HEK293 (cell line): ENCODE results near the gene DIP2B.

ENCODE experiments used
- CTCF ChIP-seq: fragments of 450-650 bp; formaldehyde crosslinking; IDR thresholded peaks from 2 replicates; pipeline ENCODE4 v1.5.1; 2016; ENCODE audit warnings: missing biosample characterization, missing genetic modification characterization
- KLF17 ChIP-seq: fragments of 450-650 bp; formaldehyde crosslinking; IDR thresholded peaks from 2 replicates; pipeline ENCODE4 v1.5.1; 2016; ENCODE audit warnings: missing biosample characterization, missing genetic modification characterization
- ZBTB44 ChIP-seq: fragments of 450-650 bp; IDR thresholded peaks from 2 replicates; pipeline ENCODE4 v1.5.1; 2018; ENCODE audit warnings: missing biosample characterization, mild to moderate bottlenecking, missing genetic modification characterization
- ZNF175 ChIP-seq: fragments of 450-650 bp; formaldehyde crosslinking; IDR thresholded peaks from 2 replicates; pipeline ENCODE4 v1.5.1; 2016; ENCODE audit warnings: missing biosample characterization, missing genetic modification characterization
- ZNF449 ChIP-seq: fragments of 450-650 bp; formaldehyde crosslinking; IDR thresholded peaks from 2 replicates; pipeline ENCODE4 v1.5.1; 2017; ENCODE audit warnings: missing biosample characterization, mild to moderate bottlenecking, missing genetic modification characterization, moderate library complexity
- ZNF514 ChIP-seq: fragments of 450-650 bp; formaldehyde crosslinking; IDR thresholded peaks from 2 replicates; pipeline ENCODE4 v1.5.1; 2016; ENCODE audit warnings: missing biosample characterization, missing genetic modification characterization
- ZNF521 ChIP-seq: fragments of 450-650 bp; formaldehyde crosslinking; IDR thresholded peaks from 2 replicates; pipeline ENCODE4 v1.5.1; 2017; ENCODE audit warnings: missing biosample characterization, mild to moderate bottlenecking, missing genetic modification characterization
- ZNF529 ChIP-seq: fragments of 450-650 bp; formaldehyde crosslinking; IDR thresholded peaks from 2 replicates; pipeline ENCODE4 v1.5.1; 2017; ENCODE audit warnings: missing genetic modification characterization, missing biosample characterization; ENCODE audit not compliant: insufficient replicate concordance
- ZNF555 ChIP-seq: fragments of 450-650 bp; formaldehyde crosslinking; conservative IDR thresholded peaks from 2 replicates; pipeline ENCODE4 v1.5.1; 2017; ENCODE audit warnings: missing biosample characterization, mild to moderate bottlenecking, missing genetic modification characterization, inconsistent platforms
- ZNF654 ChIP-seq: fragments of 450-650 bp; formaldehyde crosslinking; IDR thresholded peaks from 2 replicates; pipeline ENCODE4 v1.5.1; 2016; ENCODE audit warnings: low read depth, missing biosample characterization, missing genetic modification characterization
- ZNF777 ChIP-seq: fragments of 450-650 bp; formaldehyde crosslinking; IDR thresholded peaks from 2 replicates; pipeline ENCODE4 v1.5.1; 2017; ENCODE audit warnings: missing biosample characterization, missing genetic modification characterization, borderline replicate concordance

- TF ChIP-seq ZNF529 (tag by site-specific recombination) (no peak), ZNF654 (tag by site-specific recombination) (no peak), ZNF521 (tag by site-specific recombination) (no peak), ZNF449 (no peak), CTCF (tag by site-specific recombination) (no peak), KLF17 (tag by site-specific recombination) (no peak), ZNF514 (no peak), ZBTB44 (tag by site-specific recombination) (no peak), ZNF175 (no peak), ZNF555 (tag by site-specific recombination) (no peak), ZNF777 (tag by site-specific recombination) (no peak)
These were observed 134.9 kb downstream of the DIP2B start for GRCh38 chr12:50639721-50640120.
